Ectodermal cell (in vitro differentiated cells): Measurements from ENCODE around the gene CCDC198. TPM values are rescaled to one million over a fixed set of nuclear protein-coding genes. Genes with fewer than 3 reads are reported as not detected.

Source experiments
- H3K27ac ChIP-seq: 2 replicates; pipeline ENCODE4 v1.7.0; 2013; ENCODE audit warnings: mild to moderate bottlenecking, low read depth, low read length; ENCODE audit not compliant: insufficient read depth, poor library complexity, severe bottlenecking
- H3K27me3 ChIP-seq: 2 replicates; pipeline ENCODE4 v1.7.0; 2013; ENCODE audit warnings: mild to moderate bottlenecking, low read length; ENCODE audit not compliant: insufficient read depth, control insufficient read depth, poor library complexity, severe bottlenecking
- H3K36me3 ChIP-seq: one replicate; pipeline ENCODE4 v1.7.0; 2013; ENCODE audit warnings: low read length; ENCODE audit not compliant: control insufficient read depth, insufficient read depth
- H3K4me1 ChIP-seq: one replicate; pipeline ENCODE4 v1.7.0; 2013; ENCODE audit warnings: low read length; ENCODE audit not compliant: control insufficient read depth, insufficient read depth
- H3K4me3 ChIP-seq: 2 replicates; pipeline ENCODE4 v1.7.0; 2013; ENCODE audit warnings: low read depth, low read length, control low read depth; ENCODE audit not compliant: insufficient read depth
- H3K9me3 ChIP-seq: 2 replicates; pipeline ENCODE4 v1.7.0; 2013; ENCODE audit warnings: mild to moderate bottlenecking, low read length, moderate library complexity; ENCODE audit not compliant: control insufficient read depth
- WGBS, 2 experiments: methylation state at CpG; one replicate each; pipeline ENCODE4 v1.1.7; 2013; ENCODE audit warnings: missing lambda C conversion rate in 2 of 2; 5-methylcytosine and 5-hydroxymethylcytosine counted together
- polyA plus RNA-seq, 4 experiments: library from polyadenylated mRNA; stranded (reverse); fragments of 50-300 nt; gene quantifications; one replicate each; pipeline ENCODE4 v1.2.3, GENCODE V29; 2013

The CCDC198 gene
- not detected for polyA plus RNA-seq (2013, experiment 1 of 4)
- polyA plus RNA-seq (2013, experiment 2 of 4) = not detected
- polyA plus RNA-seq (2013, experiment 3 of 4) = 0.11 TPM
- polyA plus RNA-seq (2013, experiment 4 of 4) = not detected

- H3K4me3 ChIP-seq = no peak within 1 kb of the TSS
- no peaks in the 10 kb centered on the region for H3K9me3 ChIP-seq
- H3K27ac ChIP-seq = no peak within 1 kb of the TSS
Measured at GRCh38 chr14:57493467-57494181, at the start of gene CCDC198. CCDC198 (minus strand) TSS chr14:57493857; CDS start chr14:57493715, 142 bp downstream.

GRCh38 chr14:57533214-57533613 lies 39.6 kb upstream of the CCDC198 start:
- Histone ChIP-seq H3K4me1 (no peaks in the 10 kb centered on the region), H3K27me3 (no peaks in the 10 kb centered on the region), H3K27ac (no peak overlapping the region), H3K4me3 (no peak overlapping the region), H3K9me3 (no peaks in the 10 kb centered on the region), H3K36me3 (no peaks in the 10 kb centered on the region)
- WGBS, 2 experiments = 79 to 90% methylated on average over 1 of the region's 1 CpG

More at GRCh38 chr14:57493467-57494181, at the start of gene CCDC198:
- H3K36me3 ChIP-seq = no peaks in the 10 kb centered on the region
- no peaks in the 10 kb centered on the region for H3K4me1 ChIP-seq
- 52 to 66% methylated on average over 5 to 6 of the region's 6 CpGs for WGBS, 2 experiments
- no peaks in the 10 kb centered on the region for H3K27me3 ChIP-seq

- H3K4me3 ChIP-seq = no peak overlapping the region
- no peaks in the 10 kb centered on the region for H3K4me1 ChIP-seq
- H3K27ac ChIP-seq = no peak overlapping the region
- no peaks in the 10 kb centered on the region for H3K9me3 ChIP-seq
- no peaks in the 10 kb centered on the region for H3K36me3 ChIP-seq
- H3K27me3 ChIP-seq = no peaks in the 10 kb centered on the region
Measured at GRCh38 chr14:57530571-57530970, 36.9 kb upstream of the CCDC198 start.

- Histone ChIP-seq H3K27me3 (no peaks in the 10 kb centered on the region), H3K4me3 (no peak overlapping the region), H3K27ac (no peak overlapping the region), H3K9me3 (no peaks in the 10 kb centered on the region), H3K36me3 (no peaks in the 10 kb centered on the region), H3K4me1 (no peaks in the 10 kb centered on the region)
- WGBS, 2 experiments = 57 to 66% methylated on average over 3 of the region's 3 CpGs
Measured at GRCh38 chr14:57526942-57527341, 33.3 kb upstream of the CCDC198 start.

GRCh38 chr14:57519043-57519442 lies 25.4 kb upstream of the CCDC198 start:
- H3K4me1 ChIP-seq = no peaks in the 10 kb centered on the region
- H3K27me3 ChIP-seq = no peaks in the 10 kb centered on the region
- H3K9me3 ChIP-seq = no peaks in the 10 kb centered on the region
- H3K27ac ChIP-seq = no peak overlapping the region
- H3K36me3 ChIP-seq = no peaks in the 10 kb centered on the region
- no peak overlapping the region for H3K4me3 ChIP-seq

- Histone ChIP-seq H3K9me3 (no peaks in the 10 kb centered on the region), H3K4me3 (no peak overlapping the region), H3K36me3 (no peaks in the 10 kb centered on the region), H3K27me3 (no peaks in the 10 kb centered on the region), H3K4me1 (no peaks in the 10 kb centered on the region), H3K27ac (no peak overlapping the region)
- WGBS, 2 experiments = 72 to 74% methylated on average over 2 of the region's 3 CpGs
Measured at GRCh38 chr14:57512220-57512619, 18.6 kb upstream of the CCDC198 start.

- Histone ChIP-seq H3K36me3 (no peaks in the 10 kb centered on the region), H3K4me1 (no peaks in the 10 kb centered on the region), H3K27ac (no peak overlapping the region), H3K9me3 (no peaks in the 10 kb centered on the region), H3K27me3 (no peaks in the 10 kb centered on the region), H3K4me3 (no peak overlapping the region)
- 68% methylated on average over 2 of the region's 2 CpGs for WGBS, 2 experiments
Measured at GRCh38 chr14:57508756-57509155, 15.1 kb upstream of the CCDC198 start.

- Histone ChIP-seq H3K27me3 (no peaks in the 10 kb centered on the region), H3K4me3 (no peak overlapping the region), H3K9me3 (no peaks in the 10 kb centered on the region), H3K4me1 (no peaks in the 10 kb centered on the region), H3K27ac (no peak overlapping the region), H3K36me3 (no peaks in the 10 kb centered on the region)
- WGBS, 2 experiments = 96% methylated on average over 8 of the region's 8 CpGs
Measured at GRCh38 chr14:57502586-57503254, 9.1 kb upstream of the CCDC198 start.

- 68% methylated on average over 2 of the region's 2 CpGs for WGBS, 2 experiments
- H3K4me3 ChIP-seq = no peak overlapping the region
- no peaks in the 10 kb centered on the region for H3K27me3 ChIP-seq
- no peaks in the 10 kb centered on the region for H3K9me3 ChIP-seq
- no peaks in the 10 kb centered on the region for H3K36me3 ChIP-seq
- no peak overlapping the region for H3K27ac ChIP-seq
- no peaks in the 10 kb centered on the region for H3K4me1 ChIP-seq
Measured at GRCh38 chr14:57501039-57501557, 7.4 kb upstream of the CCDC198 start.

- Histone ChIP-seq H3K4me3 (no peak overlapping the region), H3K27me3 (no peaks in the 10 kb centered on the region), H3K4me1 (no peaks in the 10 kb centered on the region), H3K27ac (no peak overlapping the region), H3K36me3 (no peaks in the 10 kb centered on the region), H3K9me3 (no peaks in the 10 kb centered on the region)
Measured at GRCh38 chr14:57498659-57499058, 5.0 kb upstream of the CCDC198 start.
